ENCODE data around the gene ARSB.

- TF ChIP-seq CTCF (IDR thresholded peaks at IDR 0.05; ENCODE audit: low read depth, low read length, poor library complexity, severe bottlenecking) (no peak), EZH2phosphoT487 (IDR thresholded peaks at IDR 0.05; ENCODE audit: borderline replicate concordance, low read length) (no peak)
Observed at GRCh38 chr5:78757269-78758053, 227.6 kb downstream of the ARSB start.
